Ishikawa (cell line): ENCODE results near the gene RPL5.

Experiments
- CEBPB ChIP-seq: IDR thresholded peaks from 2 replicates; pipeline ENCODE4 v1.6.1; 2012
- CREB1 ChIP-seq: IDR thresholded peaks from 2 replicates; pipeline ENCODE4 v1.6.1; 2012; ENCODE audit warnings: low read depth
- EGR1 ChIP-seq: IDR thresholded peaks from 2 replicates; pipeline ENCODE4 v1.6.1; 2012
- EP300 ChIP-seq: IDR thresholded peaks from 2 replicates; pipeline ENCODE4 v1.6.1; 2012; ENCODE audit warnings: borderline replicate concordance
- FOXM1 ChIP-seq: IDR thresholded peaks from 2 replicates; pipeline ENCODE4 v1.6.1; 2012; ENCODE audit warnings: low read depth, borderline replicate concordance
- NFIC ChIP-seq: IDR thresholded peaks from 2 replicates; pipeline ENCODE4 v1.6.1; 2012
- RAD21 ChIP-seq: IDR thresholded peaks from 2 replicates; pipeline ENCODE4 v1.6.1; 2012; ENCODE audit warnings: low read depth
- TAF1 ChIP-seq: IDR thresholded peaks from 2 replicates; pipeline ENCODE4 v1.6.1; 2012; ENCODE audit warnings: low read depth, mild to moderate bottlenecking
- TCF12 ChIP-seq: IDR thresholded peaks from 2 replicates; pipeline ENCODE4 v1.6.1; 2012; ENCODE audit warnings: low read depth
- TEAD4 ChIP-seq: IDR thresholded peaks from 2 replicates; pipeline ENCODE4 v1.6.1; 2012
- YY1 ChIP-seq: IDR thresholded peaks from 2 replicates; pipeline ENCODE4 v1.6.1; 2012; ENCODE audit warnings: low read depth
- ZBTB7A ChIP-seq: IDR thresholded peaks from 2 replicates; pipeline ENCODE4 v1.6.1; 2012; ENCODE audit warnings: low read depth
- TF ChIP-seq, protein P1 (sequence below): IDR thresholded peaks from 2 replicates; pipeline ENCODE4 v1.6.1; 2012
- TF ChIP-seq, protein P2 (sequence below): IDR thresholded peaks from 2 replicates; pipeline ENCODE4 v1.6.1; 2012
- TF ChIP-seq, protein P3 (sequence below): IDR thresholded peaks from 2 replicates; pipeline ENCODE4 v1.6.1; 2012; ENCODE audit warnings: low read depth, mild to moderate bottlenecking

Gene RPL5

DNA sequence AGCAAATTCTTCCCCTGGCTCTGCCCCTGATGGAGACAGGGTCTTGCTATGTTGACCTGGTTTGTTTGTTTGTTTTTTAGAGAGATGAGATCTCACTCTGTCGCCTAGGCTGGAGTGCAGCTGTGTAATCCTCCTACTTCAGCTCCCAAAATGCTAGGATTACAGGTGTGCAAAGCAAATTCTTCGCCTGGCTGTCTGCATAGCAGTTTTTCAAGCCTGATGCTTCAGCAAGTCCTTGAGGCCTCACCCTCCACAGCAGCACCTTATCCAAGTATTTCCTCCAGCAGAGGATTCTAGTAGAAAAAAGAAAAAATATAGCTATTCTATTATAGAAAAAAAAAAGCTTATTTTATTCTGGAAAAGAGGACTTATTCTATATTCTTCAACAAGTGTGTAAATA, 15.1 kb upstream of the RPL5 start:
- TF ChIP-seq NFIC (no peak), CEBPB (no peak), TAF1 (no peak), EP300 (no peak), CREB1 (no peak), YY1 (no peak), RAD21 (no peak), ZBTB7A (no peak), FOXM1 (no peak)
- TF ChIP-seq, protein P1, sequence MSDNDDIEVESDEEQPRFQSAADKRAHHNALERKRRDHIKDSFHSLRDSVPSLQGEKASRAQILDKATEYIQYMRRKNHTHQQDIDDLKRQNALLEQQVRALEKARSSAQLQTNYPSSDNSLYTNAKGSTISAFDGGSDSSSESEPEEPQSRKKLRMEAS, result no peak
- TF ChIP-seq, protein P2, sequence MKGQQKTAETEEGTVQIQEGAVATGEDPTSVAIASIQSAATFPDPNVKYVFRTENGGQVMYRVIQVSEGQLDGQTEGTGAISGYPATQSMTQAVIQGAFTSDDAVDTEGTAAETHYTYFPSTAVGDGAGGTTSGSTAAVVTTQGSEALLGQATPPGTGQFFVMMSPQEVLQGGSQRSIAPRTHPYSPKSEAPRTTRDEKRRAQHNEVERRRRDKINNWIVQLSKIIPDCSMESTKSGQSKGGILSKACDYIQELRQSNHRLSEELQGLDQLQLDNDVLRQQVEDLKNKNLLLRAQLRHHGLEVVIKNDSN, result no peak

DNA sequence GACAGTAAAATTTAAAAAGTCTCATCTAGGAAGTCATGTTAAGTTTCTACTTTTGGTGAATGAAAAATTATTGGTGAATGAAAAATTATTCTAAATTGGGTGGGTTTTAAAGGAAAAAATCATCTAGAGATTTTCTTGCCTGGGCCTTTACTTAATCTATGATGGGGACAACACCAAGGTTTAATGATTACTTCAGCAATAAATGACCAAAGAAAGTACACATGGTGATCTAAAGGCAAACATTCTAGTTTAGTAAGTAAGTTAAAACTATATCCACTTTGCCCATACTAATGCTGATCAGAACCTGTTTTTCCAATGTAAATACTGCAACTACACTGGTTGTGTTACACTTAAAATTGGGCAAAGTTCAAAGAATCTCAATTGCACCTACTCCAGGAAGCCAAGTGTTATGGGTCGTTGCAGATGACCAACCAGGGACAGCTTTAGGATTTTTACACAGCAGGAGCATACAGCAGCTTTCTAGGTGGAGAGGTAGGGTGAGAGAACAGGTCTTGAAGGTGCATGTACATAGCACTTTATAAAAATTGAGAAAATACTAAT, 14.6 kb upstream of the RPL5 start:
- TF ChIP-seq CEBPB (no peak), NFIC (no peak), TEAD4 (no peak), EP300 (no peak), FOXM1 (no peak), YY1 (no peak), RAD21 (no peak), EGR1 (no peak), ZBTB7A (no peak), TAF1 (no peak), CREB1 (no peak), TCF12 (no peak)
- TF ChIP-seq, protein P3, sequence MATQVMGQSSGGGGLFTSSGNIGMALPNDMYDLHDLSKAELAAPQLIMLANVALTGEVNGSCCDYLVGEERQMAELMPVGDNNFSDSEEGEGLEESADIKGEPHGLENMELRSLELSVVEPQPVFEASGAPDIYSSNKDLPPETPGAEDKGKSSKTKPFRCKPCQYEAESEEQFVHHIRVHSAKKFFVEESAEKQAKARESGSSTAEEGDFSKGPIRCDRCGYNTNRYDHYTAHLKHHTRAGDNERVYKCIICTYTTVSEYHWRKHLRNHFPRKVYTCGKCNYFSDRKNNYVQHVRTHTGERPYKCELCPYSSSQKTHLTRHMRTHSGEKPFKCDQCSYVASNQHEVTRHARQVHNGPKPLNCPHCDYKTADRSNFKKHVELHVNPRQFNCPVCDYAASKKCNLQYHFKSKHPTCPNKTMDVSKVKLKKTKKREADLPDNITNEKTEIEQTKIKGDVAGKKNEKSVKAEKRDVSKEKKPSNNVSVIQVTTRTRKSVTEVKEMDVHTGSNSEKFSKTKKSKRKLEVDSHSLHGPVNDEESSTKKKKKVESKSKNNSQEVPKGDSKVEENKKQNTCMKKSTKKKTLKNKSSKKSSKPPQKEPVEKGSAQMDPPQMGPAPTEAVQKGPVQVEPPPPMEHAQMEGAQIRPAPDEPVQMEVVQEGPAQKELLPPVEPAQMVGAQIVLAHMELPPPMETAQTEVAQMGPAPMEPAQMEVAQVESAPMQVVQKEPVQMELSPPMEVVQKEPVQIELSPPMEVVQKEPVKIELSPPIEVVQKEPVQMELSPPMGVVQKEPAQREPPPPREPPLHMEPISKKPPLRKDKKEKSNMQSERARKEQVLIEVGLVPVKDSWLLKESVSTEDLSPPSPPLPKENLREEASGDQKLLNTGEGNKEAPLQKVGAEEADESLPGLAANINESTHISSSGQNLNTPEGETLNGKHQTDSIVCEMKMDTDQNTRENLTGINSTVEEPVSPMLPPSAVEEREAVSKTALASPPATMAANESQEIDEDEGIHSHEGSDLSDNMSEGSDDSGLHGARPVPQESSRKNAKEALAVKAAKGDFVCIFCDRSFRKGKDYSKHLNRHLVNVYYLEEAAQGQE, result no peak
- TF ChIP-seq, protein P1, result no peak
- TF ChIP-seq, protein P2, result no peak

DNA sequence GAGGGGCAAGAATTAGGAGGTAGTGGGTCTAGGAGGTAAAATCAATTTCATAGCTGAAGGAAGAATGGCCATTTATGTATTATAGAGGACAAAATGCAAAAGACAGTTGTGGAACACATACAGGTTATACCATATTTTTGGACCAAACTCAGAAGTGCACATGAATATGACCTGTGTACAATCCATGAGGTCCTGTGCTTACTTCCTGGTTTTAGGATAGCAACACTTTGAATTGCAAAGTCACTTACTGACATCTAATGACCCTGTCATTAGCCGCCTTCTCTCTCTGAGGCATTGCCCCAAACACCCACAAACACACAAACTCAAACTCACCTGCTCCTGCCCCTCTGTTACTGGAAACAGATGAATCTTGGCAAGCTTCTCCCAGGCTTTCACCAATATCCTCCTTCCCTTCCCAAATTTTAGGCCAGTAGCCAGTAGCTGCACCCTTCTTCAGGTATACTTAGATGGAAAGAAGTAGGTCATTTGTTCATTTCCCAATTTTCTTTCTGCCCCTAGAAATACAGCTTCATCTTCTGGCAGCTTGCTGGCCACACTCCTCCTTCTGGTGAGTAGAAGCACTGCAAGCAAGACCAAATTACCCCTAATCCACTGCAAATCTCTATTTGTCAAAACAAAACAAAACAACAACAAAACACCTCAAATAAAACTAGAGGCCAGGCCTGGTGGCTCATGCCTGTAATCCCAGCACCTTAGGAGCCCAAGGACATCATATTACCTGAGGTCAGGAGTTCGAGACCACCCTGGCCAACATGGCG, 13.7 kb upstream of the RPL5 start:
- TF ChIP-seq RAD21, result peak; percentile 70
- TF ChIP-seq, protein P3, result no peak

DNA sequence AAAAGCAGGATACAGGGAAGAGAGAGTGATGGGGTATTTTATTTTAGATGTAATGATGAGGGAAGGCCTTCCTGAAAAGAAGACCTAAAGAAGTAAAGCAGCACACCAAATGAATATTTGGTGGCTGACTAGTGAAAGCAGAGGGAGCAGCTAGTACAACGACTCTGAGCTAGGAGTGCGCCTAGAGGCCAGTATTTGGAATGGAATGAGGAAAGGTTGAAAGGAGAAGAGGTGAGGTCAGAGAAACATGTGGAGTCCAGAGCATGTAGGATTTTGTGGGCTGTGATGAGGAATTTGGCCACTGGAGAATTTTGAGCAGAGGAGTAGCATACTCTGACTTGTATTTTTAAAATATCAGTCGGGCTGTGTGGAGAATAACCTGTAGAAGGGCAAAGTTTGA, 11.8 kb upstream of the RPL5 start:
- no peak for TF ChIP-seq FOXM1
- TF ChIP-seq TEAD4, result no peak
- TF ChIP-seq CEBPB, result no peak
- TF ChIP-seq TAF1, result no peak
- TF ChIP-seq, protein P3, result no peak
- TF ChIP-seq, protein P2, result no peak
- no peak for TF ChIP-seq RAD21
